NCI-H1436 (cell line): ENCODE measurements around the gene SH2D3C.
"Not testable (repeated sequence)": the region's sequence is repeated elsewhere in the genome, so short reads cannot be mapped to it uniquely, and the experiment has no call there.

Experiments
- DNase-seq: peaks from one replicate; lab custom pipeline; 2025; lab: John Stamatoyannopoulos, UW

The SH2D3C gene

DNA sequence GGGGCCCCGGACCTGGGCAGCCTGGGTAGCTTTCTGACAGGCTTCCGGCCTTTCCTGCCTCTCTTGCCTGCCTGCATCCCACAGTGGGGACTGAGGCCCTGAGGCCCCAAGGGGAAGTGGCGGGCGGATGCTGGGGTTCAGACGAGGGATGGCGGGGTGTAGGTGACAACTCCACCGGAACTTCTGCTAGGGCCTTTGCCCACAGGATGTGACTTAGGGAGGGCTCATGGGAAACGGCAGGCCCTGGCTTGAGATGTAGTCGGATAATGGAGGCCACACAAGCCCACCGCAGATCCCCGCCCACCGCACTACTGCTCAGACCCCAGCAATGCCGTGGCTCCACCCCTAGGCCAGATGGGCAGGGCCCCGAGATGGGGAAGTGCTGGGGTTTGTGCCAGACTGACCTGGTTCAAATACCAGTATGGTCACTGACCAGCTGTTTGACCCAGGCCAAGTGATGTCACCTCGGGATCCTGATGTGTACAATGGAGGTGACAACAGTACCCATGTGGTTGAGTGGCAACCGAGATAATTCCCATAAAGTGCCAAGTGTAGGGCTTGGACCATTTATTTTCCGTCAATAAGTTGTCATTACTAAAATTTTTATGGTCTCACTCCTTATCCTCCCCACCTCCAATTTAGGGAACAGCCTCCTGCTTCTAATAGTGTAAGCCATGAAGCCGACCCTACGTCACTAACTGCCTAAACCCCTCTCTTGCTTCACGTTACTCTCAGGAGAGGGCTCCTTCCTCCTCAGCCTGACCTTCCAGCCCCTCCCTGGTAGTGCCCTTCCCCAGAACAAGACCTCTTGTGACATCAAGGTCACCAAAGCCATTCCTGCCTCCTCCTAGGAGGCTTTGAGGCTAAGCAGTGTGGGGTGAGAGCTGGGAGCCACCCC is 4.9 kb upstream of the SH2D3C start:
- DNase-seq: no peak

DNA sequence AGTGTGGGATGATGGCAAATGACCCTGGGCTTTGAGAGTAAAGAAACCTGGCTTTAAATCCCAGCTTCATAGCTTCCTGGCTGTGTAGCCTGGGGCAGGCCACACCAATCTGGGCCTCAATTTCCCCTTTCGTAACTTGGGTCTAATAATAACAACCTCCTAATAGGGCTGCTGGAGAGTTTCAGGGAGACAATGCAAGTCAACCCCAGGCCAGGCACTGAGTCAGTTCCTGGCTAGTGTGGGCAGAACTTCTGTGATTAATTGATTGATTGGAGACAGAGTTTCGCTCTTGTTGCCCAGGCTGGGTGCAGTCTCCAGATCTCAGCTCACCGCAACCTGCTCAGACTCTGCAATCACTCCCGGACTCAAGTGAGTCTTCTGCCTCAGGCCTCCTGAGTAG is 3.3 kb upstream of the SH2D3C start:
- DNase-seq: no peak

DNA sequence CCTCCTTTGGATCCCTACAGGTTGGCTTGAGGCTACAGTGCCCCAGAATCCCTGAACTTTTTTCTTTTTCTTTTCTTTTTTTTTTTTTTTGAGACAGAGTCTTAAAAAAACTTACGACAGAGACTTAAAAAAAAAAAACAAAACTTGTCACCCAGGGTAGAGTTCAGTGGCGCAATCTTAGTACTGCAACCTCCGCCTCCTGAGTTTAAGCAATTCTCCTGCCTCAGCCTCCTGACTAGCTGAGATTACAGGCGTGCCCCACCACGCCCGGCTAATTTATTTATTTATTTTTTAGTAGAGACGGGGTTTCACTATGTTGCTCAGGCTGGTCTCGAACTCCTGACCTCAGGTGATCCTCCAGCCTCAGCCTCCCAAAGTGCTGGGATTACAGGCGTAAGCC is 2.4 kb upstream of the SH2D3C start:
- DNase-seq: not testable (repeated sequence)

DNA sequence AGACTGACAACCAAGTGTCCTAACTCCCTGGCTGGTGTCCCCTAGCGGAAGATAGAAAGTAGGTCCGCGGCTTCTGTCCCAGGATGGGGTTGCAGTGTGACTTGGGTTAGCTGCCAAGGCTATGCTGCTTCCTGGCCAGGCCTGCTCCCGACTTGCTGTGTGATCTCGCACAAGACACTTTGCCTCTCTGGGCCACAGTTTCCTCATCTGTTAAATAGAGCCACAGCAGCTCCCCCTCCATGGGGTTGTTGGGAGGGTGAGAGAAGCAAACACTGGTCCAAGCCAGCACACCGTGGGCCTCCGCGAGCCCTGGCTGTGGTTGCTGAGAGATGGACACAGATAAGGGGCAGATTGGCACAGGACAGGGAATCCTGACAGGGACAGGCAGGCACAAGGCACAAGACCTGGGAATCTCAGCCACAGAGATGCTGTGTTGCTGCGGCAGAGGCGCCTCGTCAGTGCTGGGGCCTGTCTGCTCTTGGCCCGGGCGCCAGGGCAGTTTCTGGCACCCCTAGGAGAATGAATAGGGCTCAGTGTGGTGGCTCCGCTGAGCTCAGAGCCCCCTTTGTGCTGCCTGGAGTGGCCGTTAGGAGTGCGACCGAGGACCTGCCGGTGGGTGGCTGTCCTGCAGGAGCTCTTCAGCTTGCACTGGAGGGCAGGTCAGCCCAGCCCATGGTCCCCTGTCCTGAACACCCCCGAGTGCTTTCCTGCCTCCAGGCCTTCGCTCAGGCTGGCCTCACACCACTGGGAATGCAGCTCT is 1.8 kb upstream of the SH2D3C start:
- no peak for DNase-seq

DNA sequence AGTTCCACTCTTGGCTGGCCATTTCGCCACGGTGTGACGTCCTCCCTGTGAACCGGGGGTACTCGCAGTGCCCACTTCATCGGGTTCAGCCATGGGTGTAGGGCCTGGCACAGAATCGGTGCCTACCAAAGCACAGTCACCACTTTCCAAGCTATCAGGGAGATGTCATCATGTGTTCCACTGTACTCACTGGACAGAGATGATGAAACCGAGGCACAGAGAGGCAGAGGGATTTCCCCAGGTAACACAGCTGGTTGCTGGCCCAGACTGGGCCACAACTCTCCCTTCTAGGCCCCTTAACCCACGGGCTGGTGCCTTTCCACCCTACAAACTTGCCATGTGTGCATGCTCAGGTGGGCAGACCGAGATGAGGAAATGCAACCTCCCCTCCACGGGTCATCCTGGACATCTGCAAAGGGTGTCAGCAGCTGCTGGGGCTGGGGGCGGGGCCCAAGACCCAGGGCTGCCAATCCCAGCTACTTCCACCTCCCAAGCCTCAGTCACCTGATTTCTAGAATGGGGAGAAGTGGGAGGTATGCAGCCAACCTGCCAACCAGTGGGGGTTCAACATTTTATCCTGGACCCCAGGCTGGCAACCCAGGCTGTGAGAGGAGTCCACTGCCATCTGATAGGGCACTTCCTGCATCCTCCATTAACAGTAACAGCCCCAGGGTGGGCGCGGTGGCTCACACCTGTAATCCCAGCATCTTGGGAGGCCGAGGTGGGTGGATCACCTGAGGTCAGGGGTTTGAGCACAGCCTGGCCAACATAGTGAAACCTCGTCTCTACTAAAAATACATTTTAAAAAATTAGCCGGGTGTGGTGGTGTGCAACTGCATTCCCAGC is 893 bp upstream of the SH2D3C start:
- no peak for DNase-seq

DNA sequence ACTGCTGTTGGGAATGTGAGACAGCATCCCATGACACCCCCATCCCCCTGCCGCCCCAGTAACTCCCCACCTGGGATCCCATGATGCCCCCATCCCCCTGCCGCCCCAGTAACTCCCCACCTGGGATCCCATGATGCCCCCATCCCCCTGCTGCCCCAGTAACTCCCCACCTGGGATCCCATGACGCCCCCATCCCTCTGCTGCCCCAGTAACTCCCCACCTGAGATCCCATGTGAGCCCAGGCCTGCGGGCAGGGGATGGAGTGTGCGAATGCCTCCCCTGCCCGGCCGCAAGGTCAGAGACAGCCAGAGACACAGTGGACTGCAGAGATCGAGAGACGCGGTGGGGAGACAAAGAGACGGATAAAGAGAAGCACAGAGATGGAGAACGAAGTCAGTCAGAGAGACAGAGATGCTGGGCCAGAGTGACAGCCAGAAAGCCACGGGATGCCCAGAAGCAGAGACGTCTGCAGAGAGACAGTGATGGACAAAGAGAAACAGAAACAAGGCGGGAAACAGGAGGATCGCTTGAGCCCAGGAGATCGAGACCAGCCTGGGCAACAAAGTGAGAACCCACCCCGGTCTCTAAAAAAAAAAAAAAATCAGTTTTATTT is 992 bp downstream of the SH2D3C start:
- no peak for DNase-seq

DNA sequence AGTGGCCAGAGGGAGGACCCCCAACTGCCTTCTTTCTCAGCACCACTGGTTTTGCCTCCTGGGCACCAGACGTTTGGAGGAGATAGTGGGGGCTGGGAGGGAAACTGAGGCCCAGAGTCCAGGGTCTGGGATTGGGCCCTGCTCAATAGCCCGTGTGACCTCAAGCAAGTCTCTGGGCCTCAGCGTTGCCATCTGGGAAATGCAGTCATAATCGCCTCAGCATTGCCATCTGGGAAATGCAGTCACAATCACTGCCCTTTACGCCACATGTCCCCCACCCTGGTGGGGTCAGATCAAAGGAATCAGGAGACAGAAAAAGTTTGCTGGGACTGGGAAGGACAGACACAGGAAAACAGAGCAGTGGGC is 1.6 kb downstream of the SH2D3C start:
- no peak for DNase-seq

DNA sequence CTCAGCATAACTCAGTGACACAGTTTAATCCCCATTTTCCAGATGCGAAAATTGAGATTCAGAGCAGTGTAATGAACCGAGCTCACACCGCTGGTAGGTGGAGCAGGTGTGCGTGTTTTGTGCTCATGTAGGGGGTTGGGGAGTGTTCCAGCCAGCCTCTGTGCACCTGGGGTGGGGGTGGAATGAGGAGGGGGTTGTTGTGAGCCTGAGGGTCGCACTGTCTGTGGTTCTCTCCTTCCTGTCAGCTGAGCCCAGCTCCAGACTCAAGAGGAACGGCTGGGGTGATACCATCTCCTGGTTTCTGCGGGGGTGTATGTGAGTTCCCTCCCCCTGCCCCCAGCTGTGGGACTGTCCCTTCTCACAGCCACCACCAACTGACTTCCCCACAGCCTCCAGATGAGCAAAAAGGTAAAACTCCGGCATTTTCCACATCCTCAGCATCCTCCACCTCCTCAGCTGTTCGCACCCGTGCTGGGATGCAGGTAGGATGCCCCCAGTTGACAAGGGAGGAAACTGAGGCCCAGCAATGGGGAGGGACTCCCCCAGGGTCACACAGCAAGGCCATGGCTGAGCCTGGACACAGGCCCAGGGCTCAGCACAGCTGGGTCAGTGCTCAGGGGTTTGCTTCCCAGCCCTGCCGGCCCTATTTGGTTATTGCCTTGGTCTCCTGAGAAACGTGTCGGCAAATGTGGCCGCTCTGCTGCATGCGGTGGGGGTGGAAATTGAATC is 2.1 kb downstream of the SH2D3C start:
- no peak for DNase-seq

DNA sequence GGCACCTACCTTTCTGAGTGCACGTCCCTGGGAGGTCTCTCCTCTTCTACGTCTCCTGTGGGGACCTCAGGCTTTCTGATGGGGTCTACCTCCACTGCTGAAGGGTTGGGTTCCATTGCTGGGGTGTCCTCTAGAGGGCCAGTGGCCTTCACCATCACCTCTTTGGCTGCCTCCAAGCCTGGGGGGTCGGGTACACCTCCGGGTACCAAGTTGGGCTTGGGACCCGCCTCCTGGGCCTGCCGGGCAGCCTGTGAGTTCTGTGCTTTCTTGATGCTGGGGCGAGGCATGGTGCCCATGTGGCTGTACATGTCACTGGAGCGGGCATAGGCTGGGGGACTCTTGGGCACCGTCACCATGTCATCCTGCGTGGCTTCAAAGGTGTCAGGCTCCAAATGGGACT is 4.5 kb downstream of the SH2D3C start:
- DNase-seq: no peak

DNA sequence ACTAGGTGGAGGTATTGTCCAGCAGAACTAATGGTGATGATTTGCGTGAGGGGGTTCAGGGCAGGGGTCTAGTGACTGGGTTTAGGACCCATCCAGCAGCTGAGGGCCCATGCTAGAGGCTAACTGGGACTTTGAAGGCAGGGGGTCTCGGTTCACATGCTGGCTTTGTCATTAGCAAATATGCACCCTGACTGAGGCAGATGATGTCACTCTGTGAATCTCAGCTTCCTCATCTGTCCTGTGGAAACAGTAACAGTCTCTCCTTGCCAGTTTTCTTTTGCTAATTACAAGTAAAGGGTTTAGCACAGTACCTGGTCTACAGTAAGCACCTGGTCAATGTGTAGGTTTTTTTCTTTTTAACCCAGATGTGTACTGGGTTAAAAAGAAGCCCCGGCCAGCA is 5.2 kb downstream of the SH2D3C start:
- no peak for DNase-seq

DNA sequence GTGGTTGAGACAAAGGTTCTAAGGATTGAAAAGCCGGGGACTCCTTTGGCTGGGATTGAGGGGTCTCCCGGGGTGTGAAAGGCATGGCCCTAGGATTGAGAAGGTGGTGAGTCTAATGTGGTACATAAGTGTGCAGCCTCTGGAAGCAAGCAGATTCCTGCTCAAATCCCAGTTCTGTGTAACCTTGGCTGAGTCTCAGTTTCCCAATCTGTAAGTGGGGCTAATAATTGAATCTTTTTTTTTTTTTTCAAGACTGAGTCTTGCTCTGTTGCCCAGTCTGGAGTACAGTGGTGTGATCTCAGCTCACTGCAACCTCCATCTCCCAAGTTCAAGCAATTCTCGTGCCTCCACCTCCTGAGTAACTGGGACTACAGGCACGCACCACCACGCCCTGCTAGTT is 5.9 kb downstream of the SH2D3C start:
- no peak for DNase-seq

DNA sequence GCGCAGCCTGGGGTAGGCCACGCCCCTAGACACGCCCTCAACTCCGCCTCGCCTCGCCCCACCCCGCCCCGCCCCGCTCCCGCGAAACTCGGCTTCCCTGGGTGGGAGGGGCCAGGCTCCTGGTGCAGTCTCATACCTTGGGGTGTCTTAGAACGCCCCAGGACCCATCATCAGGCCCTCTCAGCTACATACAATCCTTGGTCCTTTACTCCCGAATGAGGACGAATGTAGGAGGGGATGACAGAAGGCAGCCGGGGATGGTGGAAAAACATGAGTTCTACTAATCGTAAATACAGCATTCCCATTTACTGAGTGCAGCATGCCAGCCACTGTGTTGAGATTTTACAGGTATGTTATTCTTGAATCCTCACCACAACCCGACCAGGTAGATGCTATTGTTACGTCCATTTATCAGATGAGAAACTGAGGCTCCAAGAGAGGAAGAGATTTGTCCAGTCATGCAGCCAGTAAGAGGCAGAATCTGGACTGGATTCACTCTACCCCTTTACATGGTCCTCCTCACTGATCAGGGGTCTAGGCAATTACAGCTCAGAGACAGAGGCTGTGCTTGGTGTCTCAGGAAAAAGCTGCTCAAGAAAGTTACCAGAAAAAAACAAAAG is 6.8 kb downstream of the SH2D3C start:
- DNase-seq: no peak

DNA sequence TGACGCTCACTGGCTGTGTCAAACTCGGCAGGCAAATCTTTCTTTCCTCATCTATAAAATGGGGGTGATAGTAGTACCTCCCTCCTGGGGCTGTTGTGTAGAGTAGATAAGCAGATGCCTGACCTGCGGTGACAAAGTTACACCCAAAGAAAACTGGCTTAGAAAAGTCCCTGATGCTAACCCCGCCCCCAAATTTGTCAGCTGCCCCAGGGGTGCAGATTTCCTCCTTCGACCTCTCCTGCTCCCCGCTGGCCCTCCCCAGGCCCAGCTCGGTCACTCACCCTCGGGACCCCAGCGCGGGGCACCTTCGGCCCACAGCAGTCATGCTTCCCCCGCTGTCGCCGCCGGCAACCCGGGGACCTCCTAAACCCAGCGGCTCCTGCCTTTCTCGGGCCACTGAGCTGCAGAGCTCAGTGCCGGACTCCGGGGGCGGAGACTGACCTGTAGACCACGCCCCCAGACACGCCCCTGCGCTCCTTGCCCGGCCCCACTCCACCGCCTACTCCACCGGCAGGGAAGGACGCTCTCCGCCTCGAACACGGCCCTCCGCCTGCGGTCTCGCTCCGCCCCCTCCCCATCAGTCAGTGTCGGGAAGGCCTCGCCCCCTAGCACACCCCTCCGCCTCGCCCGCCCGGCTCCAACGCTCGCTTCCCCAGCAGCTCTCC is 7.4 kb downstream of the SH2D3C start:
- DNase-seq: peak; percentile 97

DNA sequence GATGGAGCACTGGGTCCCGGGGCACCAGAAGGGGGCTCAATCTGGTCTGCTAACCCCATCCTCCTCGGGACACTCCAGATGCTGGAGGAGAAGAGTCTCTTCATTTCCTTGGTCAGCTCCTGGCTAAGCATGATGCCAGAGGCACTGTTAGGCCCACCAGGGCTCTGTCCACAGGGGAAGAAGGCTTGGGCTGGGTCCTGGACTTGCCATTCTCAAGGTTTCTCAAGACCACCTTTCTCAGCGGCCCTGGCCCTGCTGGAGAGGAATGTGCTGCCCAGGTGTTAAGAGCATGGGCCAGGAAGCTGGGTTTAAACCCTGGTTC is 7.9 kb downstream of the SH2D3C start:
- no peak for DNase-seq

DNA sequence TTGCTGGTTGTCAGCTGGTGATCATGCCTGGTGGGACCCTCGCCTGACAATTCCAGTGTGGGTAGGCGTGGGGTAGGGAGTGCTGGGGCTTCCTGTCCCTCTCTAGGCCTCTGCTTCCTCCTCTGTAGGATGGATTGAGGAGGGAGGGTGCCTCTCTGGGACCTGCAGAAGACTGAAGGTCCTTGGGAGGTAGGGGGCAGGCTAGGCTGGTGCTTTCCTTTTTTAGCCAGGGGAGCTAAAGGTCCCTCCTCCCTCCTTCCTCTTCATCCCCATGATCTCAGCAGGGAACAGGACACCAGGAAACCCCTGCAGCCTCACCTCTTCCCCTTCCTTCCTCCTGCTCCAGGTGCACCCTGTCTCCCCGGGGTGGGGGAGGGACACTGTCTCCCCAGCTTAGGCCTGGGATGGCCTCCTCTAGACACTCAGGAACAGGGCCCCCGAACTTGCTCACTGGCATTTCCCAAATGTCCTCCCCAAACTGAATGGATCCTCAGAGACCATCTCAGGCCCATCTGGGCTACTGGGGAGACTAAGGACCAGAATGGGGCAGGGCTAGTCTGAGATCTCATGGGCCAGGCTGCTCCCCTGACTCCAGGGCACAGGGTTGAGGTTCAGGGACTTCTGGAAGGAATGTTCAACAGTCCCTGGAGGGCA is 8.4 kb downstream of the SH2D3C start:
- no peak for DNase-seq

DNA sequence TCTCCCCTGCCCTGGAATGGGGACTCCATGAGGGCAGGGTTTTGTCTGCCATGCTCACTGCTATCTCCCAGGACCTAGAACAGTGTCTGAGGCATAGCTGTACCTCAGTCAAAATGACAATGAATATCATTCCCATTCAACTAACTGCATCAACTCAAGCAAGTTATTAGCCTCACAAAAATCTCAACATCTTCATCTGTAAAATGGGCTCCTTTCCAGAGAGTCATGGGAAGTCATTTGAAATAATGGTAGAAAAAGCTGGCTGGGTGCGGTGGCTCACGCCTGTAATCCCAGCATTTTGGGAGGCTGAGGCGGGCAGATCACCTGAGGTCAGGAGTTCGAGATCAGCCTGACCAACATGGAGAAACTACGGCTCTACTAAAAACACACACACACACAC is 9.4 kb downstream of the SH2D3C start:
- DNase-seq: no peak

DNA sequence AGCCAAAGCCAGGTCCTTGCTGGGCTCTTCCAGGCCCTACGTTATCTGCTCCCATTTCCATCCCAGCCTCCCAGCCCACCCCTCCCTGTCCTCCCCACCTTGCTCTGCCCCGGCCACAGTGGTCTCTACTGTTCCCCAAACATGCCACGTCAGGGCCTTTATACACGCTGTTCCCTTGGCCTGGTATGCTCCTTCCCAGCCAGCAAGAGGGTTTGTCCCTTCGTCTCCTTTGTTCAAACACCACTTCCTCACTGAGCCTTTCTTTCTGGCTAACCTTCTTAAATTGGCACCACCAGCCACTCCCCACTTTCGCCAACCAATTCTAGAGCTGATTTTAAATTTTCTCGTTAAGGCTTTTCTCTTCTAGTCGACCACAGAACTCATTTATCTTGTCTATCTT is 9.8 kb downstream of the SH2D3C start:
- no peak for DNase-seq

DNA sequence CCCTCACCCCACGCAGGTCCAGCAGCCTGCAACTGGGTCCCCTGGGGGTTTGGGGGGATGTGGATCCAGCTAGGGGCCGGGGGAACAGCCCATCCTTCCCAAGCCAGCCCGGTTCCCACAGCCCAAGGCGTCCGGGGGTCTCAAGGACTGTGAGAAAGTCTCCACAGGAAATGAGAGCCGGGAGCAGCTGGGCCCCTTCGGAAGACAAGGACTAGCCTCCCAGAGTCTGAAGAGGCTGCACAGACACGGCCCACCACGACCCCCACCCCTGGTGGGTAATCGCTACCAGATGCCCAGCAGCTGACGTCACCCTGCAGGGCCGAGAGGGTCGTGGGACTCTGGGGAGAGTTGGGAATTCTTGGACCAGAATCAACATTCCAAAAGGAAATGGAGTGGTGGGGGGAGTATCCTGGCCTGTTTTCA is 10.5 kb downstream of the SH2D3C start:
- DNase-seq: no peak

DNA sequence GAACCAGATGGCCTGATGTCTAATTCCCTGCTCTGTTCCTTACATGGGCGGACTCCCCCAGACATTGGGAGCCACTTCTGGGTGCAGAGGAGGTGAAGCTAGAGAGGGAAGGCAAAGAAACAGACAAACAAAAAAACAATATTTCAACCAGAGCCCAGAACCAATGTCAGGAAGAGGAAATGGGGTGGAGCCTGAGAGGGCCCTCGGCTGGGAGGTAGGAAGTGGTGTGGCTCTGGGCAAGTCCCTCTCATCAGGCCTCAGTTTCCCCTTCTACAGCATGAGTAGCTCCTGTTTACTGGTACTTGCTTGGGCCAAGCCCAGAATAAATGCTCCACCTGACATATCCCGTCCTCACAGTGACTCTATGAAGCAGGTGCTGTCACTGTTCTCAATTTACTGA is 11.1 kb downstream of the SH2D3C start:
- no peak for DNase-seq

DNA sequence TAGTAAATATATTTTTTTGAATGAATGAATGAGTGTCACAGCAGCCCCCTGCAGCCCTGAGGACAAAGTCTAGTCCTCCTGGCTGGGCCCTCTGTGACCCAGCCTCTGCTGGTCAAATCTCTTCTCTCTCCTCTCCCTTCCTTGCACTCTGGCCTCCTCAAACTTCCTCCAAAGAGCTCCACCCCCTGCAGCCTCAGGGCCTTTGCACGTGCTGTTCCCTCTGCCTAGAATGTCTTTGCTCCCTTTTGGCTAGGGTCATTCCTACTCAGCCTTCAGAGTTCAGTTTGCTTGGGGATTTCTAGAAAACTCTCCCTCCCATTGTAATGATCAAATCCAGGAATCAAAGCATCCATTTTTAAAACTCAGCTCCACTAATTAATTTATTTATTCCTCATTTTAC is 13.0 kb downstream of the SH2D3C start:
- no peak for DNase-seq
